HG03460 (cell line): Measurements from ENCODE around the gene DLAT.
"Not testable (repeated sequence)": the region's sequence is repeated elsewhere in the genome, so short reads cannot be mapped to it uniquely, and the experiment has no call there.

Experiments used
- ATAC-seq: cut with Tn5 transposase; IDR thresholded peaks from one replicate; pipeline ENCODE4 v1.9.1; 2021; ENCODE audit not compliant: unreplicated experiment

Gene DLAT

GRCh38 chr11:112024773-112025678 is at the start of gene DLAT:
Gene DLAT, plus strand, starts transcription at chr11:112025408. Its CDS starts 65 bp downstream, at chr11:112025473.
- peak; percentile 73 for ATAC-seq

GRCh38 chr11:111976119-111976766 is 49.0 kb upstream of the DLAT start:
- ATAC-seq = no peak

GRCh38 chr11:111976767-111977145 is 48.5 kb upstream of the DLAT start:
- ATAC-seq = no peak

GRCh38 chr11:111977146-111978027 is 47.8 kb upstream of the DLAT start:
- ATAC-seq = no peak

GRCh38 chr11:111978028-111978771 is 47.0 kb upstream of the DLAT start:
- ATAC-seq = no peak

DNA sequence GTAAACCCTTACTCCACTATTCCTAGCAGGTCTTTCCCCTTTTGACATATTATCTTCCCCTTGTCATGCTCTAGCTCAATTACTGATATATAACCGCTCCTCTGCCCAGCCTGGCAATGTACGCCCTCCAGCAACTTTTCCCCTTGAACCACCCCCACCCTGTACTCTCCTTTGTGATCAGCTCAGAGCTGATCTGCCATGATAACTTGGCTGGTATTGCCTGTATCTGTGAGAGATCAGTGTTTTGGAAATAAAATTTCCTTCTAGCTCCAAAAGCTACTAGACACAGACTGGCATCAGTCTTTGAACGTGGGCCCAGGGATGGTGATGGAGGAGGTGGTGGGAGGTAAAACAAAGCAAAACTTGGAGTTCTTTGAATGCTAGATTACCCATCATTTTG is 45.1 kb upstream of the DLAT start:
- no peak for ATAC-seq

DNA sequence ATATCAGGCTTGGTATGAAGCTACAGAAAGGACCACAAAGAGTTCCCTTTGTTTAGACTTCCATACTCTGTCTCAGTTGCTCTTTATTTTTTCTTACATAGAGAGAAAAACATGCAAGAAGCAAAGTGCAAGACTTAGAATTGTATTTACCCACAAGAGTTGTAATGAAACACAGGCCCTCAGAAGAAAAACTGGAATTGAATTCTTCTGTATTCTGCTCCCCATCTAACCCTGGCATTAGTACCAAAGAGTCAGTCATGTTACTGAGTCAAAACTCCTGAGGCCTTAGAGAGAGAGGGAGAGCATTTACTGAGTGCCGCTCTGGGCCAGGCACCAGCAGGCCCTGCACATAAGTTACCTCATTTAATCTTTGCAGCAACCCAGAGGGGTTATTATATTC is 43.9 kb upstream of the DLAT start:
- no peak for ATAC-seq

DNA sequence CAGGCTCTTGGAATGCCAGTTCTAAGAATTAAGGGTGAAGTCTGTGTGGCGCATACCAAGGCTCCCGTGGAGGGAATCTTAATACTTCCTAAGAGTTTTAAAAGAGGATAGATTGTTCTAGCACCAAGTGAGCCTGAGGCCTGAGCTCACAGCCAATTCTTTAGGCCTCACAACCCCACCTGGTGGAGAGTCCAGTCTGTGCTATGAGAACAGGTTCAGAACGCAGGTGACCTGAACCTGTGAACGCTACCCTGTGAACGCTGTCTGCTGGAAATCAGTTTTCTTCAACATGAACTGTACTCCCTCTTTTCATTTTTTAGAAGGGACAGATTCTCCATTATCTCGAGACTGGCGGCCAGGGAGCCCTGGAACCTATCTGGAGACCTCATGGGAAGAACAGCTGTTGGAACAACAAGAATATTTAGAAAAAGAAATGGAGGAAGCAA is 43.2 kb upstream of the DLAT start:
- no peak for ATAC-seq

DNA sequence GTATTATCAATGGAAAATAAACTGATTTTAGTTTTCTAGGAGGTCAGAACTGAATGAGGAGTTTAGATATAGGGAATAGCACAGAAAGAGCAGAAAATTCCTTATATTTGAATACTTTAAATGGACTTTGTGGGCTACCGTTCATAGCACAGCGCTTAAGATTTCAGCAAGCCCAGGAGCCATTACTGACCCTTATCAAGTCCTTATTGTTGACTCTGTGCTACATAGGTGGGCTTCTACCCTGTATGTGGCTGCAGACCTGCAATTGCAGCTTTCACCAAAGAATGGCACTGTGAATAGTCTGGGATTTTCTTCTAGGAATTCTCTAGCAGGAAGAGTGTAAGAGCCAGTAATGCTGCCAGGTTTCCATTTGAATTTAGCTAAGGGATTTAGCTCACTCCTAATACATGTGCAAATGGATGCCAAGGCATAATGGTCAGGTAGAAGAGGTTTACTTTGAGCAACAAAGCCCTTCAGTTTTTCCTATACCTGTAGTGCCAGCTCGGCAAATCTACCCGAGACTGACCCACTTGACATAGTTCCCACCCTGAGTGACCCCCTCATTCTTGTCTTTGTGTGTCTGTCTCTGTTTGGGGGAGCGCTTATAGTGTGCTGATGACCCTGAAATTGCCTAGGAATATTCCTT is 42.5 kb upstream of the DLAT start:
- ATAC-seq = no peak

- no peak for ATAC-seq
Observed at GRCh38 chr11:111983187-111983986, 41.8 kb upstream of the DLAT start.

DNA sequence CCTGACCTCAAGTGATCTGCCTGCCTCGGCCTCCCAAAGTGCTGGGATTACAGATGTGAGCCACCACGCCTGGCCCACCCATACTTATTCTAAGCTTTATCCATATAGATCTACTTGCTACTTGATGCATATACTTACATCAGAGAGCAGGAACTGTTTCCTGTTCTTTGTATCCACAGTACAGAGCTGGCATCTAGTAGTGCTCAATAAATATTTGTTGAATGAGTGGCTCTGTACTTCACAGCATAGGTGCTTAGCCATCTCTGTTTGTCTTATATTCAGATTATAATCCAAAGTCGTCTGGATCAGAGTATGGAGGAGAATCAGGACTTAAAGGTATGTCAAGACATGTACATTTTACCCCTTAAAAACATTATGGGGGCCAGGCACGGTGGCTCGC is 38.6 kb upstream of the DLAT start:
- ATAC-seq = no peak

DNA sequence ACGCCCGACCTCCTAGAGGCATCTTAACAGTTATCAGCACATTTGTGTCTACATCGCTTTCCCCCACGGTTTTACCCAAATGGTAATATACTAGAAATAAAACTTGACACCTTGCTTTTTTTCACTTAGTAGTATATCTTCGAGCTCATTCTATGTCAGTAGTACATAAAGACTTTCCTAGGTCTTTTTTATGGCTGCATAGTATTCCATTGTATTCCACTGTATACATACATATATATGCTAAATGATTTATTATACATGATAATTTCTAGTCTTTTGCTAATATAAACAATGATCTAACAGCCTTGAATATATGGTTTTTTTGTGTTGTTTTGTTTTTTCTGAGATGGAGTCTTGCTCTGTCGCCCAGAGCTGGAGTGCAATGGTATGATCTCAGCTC is 34.8 kb upstream of the DLAT start:
- ATAC-seq = no peak

- ATAC-seq = no peak
Observed at GRCh38 chr11:111992206-111992855, 32.9 kb upstream of the DLAT start.

DNA sequence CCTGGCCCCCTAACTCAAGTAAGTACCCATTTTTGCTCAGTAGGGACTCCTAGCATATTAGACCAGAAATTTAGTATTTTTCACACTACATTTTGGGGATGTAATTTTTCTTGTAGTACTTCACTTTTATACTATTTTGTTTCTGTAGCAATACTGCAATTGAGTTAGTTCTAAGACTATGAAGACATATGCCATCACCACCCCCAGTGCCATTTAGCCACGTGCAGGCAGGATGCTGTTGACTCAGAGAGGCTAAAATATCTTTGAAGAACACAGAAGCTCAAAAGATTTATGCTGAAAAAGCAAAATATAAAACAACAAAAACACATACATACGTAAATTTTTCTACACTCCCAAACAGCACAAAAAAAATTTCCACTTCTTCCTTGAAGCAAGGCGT is 29.1 kb upstream of the DLAT start:
- no peak for ATAC-seq

DNA sequence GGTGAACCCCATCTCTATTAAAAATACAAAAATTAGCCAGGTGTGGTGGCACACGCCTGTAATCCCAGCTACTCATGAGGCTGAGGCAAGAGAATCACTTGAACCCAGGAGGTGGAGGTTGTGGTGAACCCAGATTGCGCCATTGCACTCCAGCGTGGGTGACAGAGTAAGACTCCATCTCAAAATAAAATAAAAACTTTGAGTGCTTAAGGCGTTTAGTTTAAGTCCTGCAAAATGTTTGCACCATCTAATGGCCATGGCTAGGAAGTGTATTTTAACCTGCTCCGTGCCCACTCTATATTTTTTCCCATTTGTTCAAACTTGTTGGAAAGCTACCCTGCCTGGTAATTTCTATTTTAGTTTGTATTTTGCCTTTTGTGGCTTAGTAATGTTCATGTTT is 28.5 kb upstream of the DLAT start:
- not testable (repeated sequence) for ATAC-seq

DNA sequence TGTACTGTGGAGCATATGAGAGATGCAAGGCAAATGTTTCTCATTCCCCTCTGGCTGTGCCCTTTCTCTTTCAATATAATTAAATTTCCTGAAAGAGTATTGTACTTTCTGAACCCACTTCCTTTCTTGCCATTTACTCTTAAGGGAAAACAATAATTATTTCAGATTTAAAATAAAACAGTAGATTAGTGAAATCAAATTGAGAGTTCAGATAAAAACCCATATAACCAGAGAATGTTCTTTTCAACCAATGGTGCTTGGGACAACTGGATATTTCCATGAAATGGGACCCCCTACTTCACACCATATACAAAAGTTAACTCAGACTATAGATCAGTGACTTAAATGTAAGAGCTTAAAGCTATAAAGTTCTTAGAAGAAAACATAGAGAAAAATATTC is 26.1 kb upstream of the DLAT start:
- ATAC-seq = no peak

DNA sequence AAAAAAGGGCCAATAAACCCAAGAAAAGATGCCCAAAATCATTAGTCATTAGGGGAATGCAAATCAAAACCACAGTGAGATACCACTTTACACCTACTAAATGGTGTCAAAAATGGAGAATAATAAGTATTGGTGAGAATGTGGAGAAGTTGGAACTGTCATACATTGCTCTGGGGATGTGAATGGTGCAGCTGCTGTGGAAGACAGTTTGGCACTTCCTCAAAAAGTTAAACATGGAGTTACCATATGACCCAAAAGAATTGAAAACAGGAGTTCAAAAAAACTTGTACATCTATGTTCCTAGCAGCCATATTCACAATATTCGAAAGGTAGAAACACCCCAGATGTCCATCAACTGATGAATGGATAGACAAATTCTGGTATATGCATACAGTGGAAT is 24.5 kb upstream of the DLAT start:
- no peak for ATAC-seq

GRCh38 chr11:112002491-112003216 is 22.6 kb upstream of the DLAT start:
- ATAC-seq = no peak
